ENCODE results near the gene SGCG. TPM values are rescaled to one million over a fixed set of nuclear protein-coding genes. Genes with fewer than 3 reads are reported as not detected.

Gene SGCG
- total RNA-seq, 1 experiment from 2014 or later: not detected

- no peak overlapping the region for H3K4ac ChIP-seq (ENCODE audit: low read depth, low read length)
- H3K9ac ChIP-seq (ENCODE audit: extremely low read depth, insufficient read length, low read length): no peak overlapping the region
- H2AFZ ChIP-seq (ENCODE audit: low read length): no peak overlapping the region
- H3K23ac ChIP-seq (ENCODE audit: insufficient read length, low read depth, low read length): no peak overlapping the region
- no peak overlapping the region for H3T11ph ChIP-seq (ENCODE audit: low read length)
- DNase-seq: no peak
- H2BK120ac ChIP-seq (ENCODE audit: low read depth, low read length, poor library complexity, severe bottlenecking): no peak overlapping the region
- no peaks in the 10 kb centered on the region for H4K20me1 ChIP-seq (ENCODE audit: control insufficient read depth, insufficient read depth, insufficient read length)
- no peaks in the 10 kb centered on the region for H3K79me2 ChIP-seq (ENCODE audit: insufficient read depth, low read length)
- H3K18ac ChIP-seq (ENCODE audit: insufficient read length, low read depth, low read length): no peak overlapping the region
- no peak overlapping the region for H4K8ac ChIP-seq (replicated peaks; ENCODE audit: insufficient read length, low read depth, low read length)
- H2AK5ac ChIP-seq (ENCODE audit: insufficient read length, low read length): no peak overlapping the region
- H3K9me3 Mint-ChIP-seq: no peaks in the 10 kb centered on the region
- no peak overlapping the region for H3K4me3 Mint-ChIP-seq
- TF ChIP-seq CTCF (conservative IDR thresholded peaks at IDR 0.05): no peak
- H3K27me3 Mint-ChIP-seq (ENCODE audit: low read depth): no peaks in the 10 kb centered on the region
- no peaks in the 10 kb centered on the region for H3K9me3 ChIP-seq (ENCODE audit: control insufficient read depth, low read depth, low read length)
- no peaks in the 10 kb centered on the region for H3K4me1 ChIP-seq (ENCODE audit: insufficient read depth, low read length)
- H3K27ac ChIP-seq (ENCODE audit: insufficient read length, low read depth, low read length): no peak overlapping the region
- H3K79me1 ChIP-seq (ENCODE audit: insufficient read depth, low read depth, low read length, poor library complexity, severe bottlenecking): no peaks in the 10 kb centered on the region
- no peak overlapping the region for H3K4me2 ChIP-seq (ENCODE audit: insufficient read depth, insufficient read length, low read length)
- no peak overlapping the region for H4K91ac ChIP-seq (ENCODE audit: insufficient read length, low read depth, low read length)
- H3K14ac ChIP-seq (ENCODE audit: insufficient read depth, low read length): no peak overlapping the region
- H3K36me3 Mint-ChIP-seq (ENCODE audit: insufficient read depth in 1 of 3, low read depth in 3 of 3): peaks cover 52 to 84% (median 73%) of the 10 kb centered on the region in 3 experiments
- no peaks in the 10 kb centered on the region for H3K4me1 Mint-ChIP-seq
- no peak overlapping the region for H4K5ac ChIP-seq (ENCODE audit: insufficient read length, low read depth, low read length)
- no peak overlapping the region for H2BK5ac ChIP-seq (ENCODE audit: insufficient read length, low read length)
- H3K27me3 ChIP-seq (ENCODE audit: insufficient read depth, low read length): no peaks in the 10 kb centered on the region
- no peak overlapping the region for H3K27ac Mint-ChIP-seq
- no peak overlapping the region for H2BK15ac ChIP-seq (ENCODE audit: low read depth, low read length)
- H2BK20ac ChIP-seq (ENCODE audit: low read depth, low read length, poor library complexity, severe bottlenecking): no peak overlapping the region
- H3K56ac ChIP-seq (ENCODE audit: insufficient read length, low read depth, low read length): no peak overlapping the region
- no peak overlapping the region for H2BK12ac ChIP-seq (ENCODE audit: insufficient read length, low read depth, low read length)
- WGBS (ENCODE audit: extremely low coverage, insufficient read length, low lambda C conversion rate): no CpG with 5 or more reads among the region's 3 CpGs
- no peaks in the 10 kb centered on the region for H3K23me2 ChIP-seq (ENCODE audit: insufficient read length, low read depth, low read length, poor library complexity, severe bottlenecking)
Measured at GRCh38 chr13:23365652-23366051, 184.9 kb downstream of the SGCG start.

Data from H9 (cell line).